ENCODE results near the gene RNF144A. TPM values are rescaled to one million over a fixed set of nuclear protein-coding genes. Genes with fewer than 3 reads are reported as not detected.
A peak's percentile ranks its signal among the peaks of the same experiment; 100 is the strongest.

Gene RNF144A
- total and polyA plus RNA-seq, 8 donors = 1.4 to 71.4 (median 5.6) TPM

DNA sequence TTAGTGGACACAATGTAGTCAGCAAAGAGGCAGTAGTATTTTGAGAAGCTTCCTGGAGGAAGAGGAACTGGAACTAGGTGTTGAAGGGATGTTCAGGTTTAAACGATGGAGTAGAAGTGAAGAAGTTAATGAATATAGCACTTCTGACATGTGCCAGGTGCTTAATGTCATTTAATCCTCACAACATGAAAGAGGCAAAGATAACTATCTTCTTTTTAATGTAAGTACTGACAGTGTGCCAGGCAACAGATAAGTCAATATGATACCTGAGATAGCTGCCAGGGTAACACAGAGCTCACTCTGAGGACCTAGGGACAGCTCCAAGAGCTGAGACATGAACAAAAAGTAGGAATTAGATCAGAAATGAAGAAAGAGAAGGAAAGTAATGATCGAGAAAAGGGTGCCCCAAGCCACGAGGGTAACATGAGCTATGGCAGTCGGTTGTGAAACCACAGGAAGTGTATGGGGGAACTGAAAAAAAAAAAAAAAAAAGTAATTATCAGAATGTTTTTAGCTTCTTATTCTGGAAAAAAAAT, 140.7 kb downstream of the RNF144A start:
- WGBS, 5 donors = 51 to 63% (median 61%) methylated on average over 4 of the region's 4 CpGs
- no peaks in the 10 kb centered on the region for H3K9me3 ChIP-seq
- H3K27ac ChIP-seq = no peak overlapping the region
- intact Hi-C loops (cut with DNase I; ENCODE audit: low total_unique reads) = no loop called here
- H3K27me3 ChIP-seq = no peaks in the 10 kb centered on the region
- peaks cover 0 to 3% (median 0%) of the 10 kb centered on the region in 4 donors for H3K4me1 ChIP-seq
- TF ChIP-seq POLR2A (IDR thresholded peaks at IDR 0.05) (no peak), POLR2AphosphoS5 (IDR thresholded peaks at IDR 0.05) (no peak), EP300 (IDR thresholded peaks at IDR 0.05) (no peak), CTCF (IDR thresholded peaks at IDR 0.05) (no peak)
- H3K36me3 ChIP-seq = no peaks in the 10 kb centered on the region
- H3K4me3 ChIP-seq = no peak overlapping the region
- peak in 1 of 2 donors; percentile 30 for DNase-seq

- no peaks in the 10 kb centered on the region for H3K27me3 ChIP-seq
- no peak for DNase-seq
- no peak overlapping the region for H3K27ac ChIP-seq
- H3K9me3 ChIP-seq = no peaks in the 10 kb centered on the region
- peaks cover 0 to 3% (median 0%) of the 10 kb centered on the region in 4 donors for H3K4me1 ChIP-seq
- H3K4me3 ChIP-seq = no peak overlapping the region
- no peaks in the 10 kb centered on the region for H3K36me3 ChIP-seq
- TF ChIP-seq CTCF (IDR thresholded peaks at IDR 0.05) = no peak
- TF ChIP-seq POLR2A (IDR thresholded peaks at IDR 0.05) = no peak
- TF ChIP-seq POLR2AphosphoS5 (IDR thresholded peaks at IDR 0.05) = no peak
- no peak for TF ChIP-seq EP300 (IDR thresholded peaks at IDR 0.05)
- intact Hi-C loops (cut with DNase I; ENCODE audit: low total_unique reads) = no loop called here
- WGBS, 5 donors = 19 to 59% (median 45%) methylated on average over 2 of the region's 2 CpGs
These were observed 142.9 kb downstream of the RNF144A start for GRCh38 chr2:7060156-7060555.

GRCh38 chr2:7060631-7061449, 143.6 kb downstream of the RNF144A start:
- Histone ChIP-seq H3K4me1 (peaks cover 0 to 3% (median 0%) of the 10 kb centered on the region in 4 donors), H3K4me3 (no peak overlapping the region), H3K27ac (no peak overlapping the region), H3K27me3 (no peaks in the 10 kb centered on the region), H3K36me3 (no peaks in the 10 kb centered on the region), H3K9me3 (no peaks in the 10 kb centered on the region)
- whole genome bisulfite sequencing, 5 donors = 74 to 86% (median 80%) methylated on average over 8 of the region's 8 CpGs
- TF ChIP-seq POLR2AphosphoS5 (IDR thresholded peaks at IDR 0.05) = no peak
- TF ChIP-seq EP300 (IDR thresholded peaks at IDR 0.05) = no peak
- TF ChIP-seq POLR2A (IDR thresholded peaks at IDR 0.05) = no peak
- TF ChIP-seq CTCF (IDR thresholded peaks at IDR 0.05) = no peak
- intact Hi-C loops (cut with DNase I; ENCODE audit: low total_unique reads) = no loop called here
- DNase-seq = peak in 1 of 2 donors; percentile 15

- H3K4me1 ChIP-seq = peaks cover 0 to 3% (median 0%) of the 10 kb centered on the region in 4 donors
- H3K27me3 ChIP-seq = no peaks in the 10 kb centered on the region
- intact Hi-C loops (cut with DNase I; ENCODE audit: low total_unique reads) = no loop called here
- no peak overlapping the region for H3K27ac ChIP-seq
- no peak for DNase-seq
- H3K9me3 ChIP-seq = no peaks in the 10 kb centered on the region
- H3K36me3 ChIP-seq = no peaks in the 10 kb centered on the region
- no peak overlapping the region for H3K4me3 ChIP-seq
- no peak for TF ChIP-seq POLR2A (IDR thresholded peaks at IDR 0.05)
- TF ChIP-seq CTCF (IDR thresholded peaks at IDR 0.05) = no peak
- TF ChIP-seq EP300 (IDR thresholded peaks at IDR 0.05) = no peak
- no peak for TF ChIP-seq POLR2AphosphoS5 (IDR thresholded peaks at IDR 0.05)
- 70 to 86% (median 78%) methylated on average over 3 of the region's 3 CpGs for WGBS, 5 donors
These were observed 144.2 kb downstream of the RNF144A start for GRCh38 chr2:7061450-7061789.

All from stomach (tissue), 9 donors.